ENCODE results near the gene PLEKHG1.

DNA sequence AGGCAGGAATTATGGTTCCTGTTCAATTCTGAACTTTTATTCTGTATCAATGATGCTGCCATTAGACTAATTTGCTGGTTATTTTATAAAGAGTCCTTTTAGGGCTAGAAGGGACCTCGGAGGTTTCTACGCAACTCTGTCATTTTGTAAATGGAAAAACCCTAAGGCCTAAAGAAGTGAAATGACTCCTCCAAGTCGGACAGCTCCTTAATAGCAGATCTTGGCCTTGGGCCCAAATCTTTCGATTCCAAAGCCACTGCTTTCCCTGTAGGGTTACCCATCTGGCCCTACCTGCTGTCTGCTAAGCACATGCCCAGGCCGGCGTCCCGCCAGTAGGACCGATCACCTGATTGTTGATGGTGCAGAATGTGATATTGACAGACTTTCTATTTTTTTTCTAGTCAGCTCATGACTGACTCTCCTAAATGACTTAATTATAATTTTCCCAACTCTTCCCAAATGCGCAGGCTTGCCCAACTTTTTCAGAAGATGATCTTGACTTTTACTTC lies 40.2 kb downstream of the PLEKHG1 start:
- TF ChIP-seq, protein P1, sequence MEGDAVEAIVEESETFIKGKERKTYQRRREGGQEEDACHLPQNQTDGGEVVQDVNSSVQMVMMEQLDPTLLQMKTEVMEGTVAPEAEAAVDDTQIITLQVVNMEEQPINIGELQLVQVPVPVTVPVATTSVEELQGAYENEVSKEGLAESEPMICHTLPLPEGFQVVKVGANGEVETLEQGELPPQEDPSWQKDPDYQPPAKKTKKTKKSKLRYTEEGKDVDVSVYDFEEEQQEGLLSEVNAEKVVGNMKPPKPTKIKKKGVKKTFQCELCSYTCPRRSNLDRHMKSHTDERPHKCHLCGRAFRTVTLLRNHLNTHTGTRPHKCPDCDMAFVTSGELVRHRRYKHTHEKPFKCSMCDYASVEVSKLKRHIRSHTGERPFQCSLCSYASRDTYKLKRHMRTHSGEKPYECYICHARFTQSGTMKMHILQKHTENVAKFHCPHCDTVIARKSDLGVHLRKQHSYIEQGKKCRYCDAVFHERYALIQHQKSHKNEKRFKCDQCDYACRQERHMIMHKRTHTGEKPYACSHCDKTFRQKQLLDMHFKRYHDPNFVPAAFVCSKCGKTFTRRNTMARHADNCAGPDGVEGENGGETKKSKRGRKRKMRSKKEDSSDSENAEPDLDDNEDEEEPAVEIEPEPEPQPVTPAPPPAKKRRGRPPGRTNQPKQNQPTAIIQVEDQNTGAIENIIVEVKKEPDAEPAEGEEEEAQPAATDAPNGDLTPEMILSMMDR (conservative IDR thresholded peaks at IDR 0.05; ENCODE audit: low read length): no peak
- no peak for TF ChIP-seq EZH2phosphoT487 (IDR thresholded peaks at IDR 0.05; ENCODE audit: borderline replicate concordance)

Measured in Loucy (cell line).